OCI-LY1 (cell line): ENCODE data around the gene YARS1.

Source experiments
- H2AFZ ChIP-seq: fragments of 200-600 bp; sonication (generic), shearing (Covaris generic); 2 replicates; pipeline ENCODE4 v1.6.0; 2014; ENCODE audit warnings: antibody characterized with exemption, mild to moderate bottlenecking, low read length
- H3F3A ChIP-seq: fragments of 200-600 bp; sonication (generic), shearing (Covaris generic); 2 replicates; pipeline ENCODE4 v1.6.0; 2014; ENCODE audit warnings: mild to moderate bottlenecking, antibody characterized with exemption, low read length, moderate library complexity; ENCODE audit not compliant: insufficient read depth
- H3K27ac ChIP-seq: fragments of 200-600 bp; sonication (generic); 2 replicates; pipeline ENCODE4 v1.5.1; 2014; ENCODE audit warnings: low read length, mixed run types, mild to moderate bottlenecking, low read depth; ENCODE audit not compliant: poor library complexity, severe bottlenecking
- H3K27me3 ChIP-seq: fragments of 200-600 bp; sonication (generic); 2 replicates; pipeline ENCODE4 v1.6.0; 2014; ENCODE audit warnings: antibody characterized with exemption, mild to moderate bottlenecking, low read length, moderate library complexity; ENCODE audit not compliant: insufficient read depth
- H3K36me3 ChIP-seq: fragments of 200-600 bp; sonication (generic); 2 replicates; pipeline ENCODE4 v1.6.1; 2014; ENCODE audit warnings: mild to moderate bottlenecking, antibody characterized with exemption, low read length, moderate library complexity, mixed read lengths; ENCODE audit not compliant: insufficient read depth
- H3K4me1 ChIP-seq: fragments of 200-600 bp; sonication (generic); 2 replicates; pipeline ENCODE4 v1.5.1; 2014; ENCODE audit warnings: mild to moderate bottlenecking, low read length, moderate library complexity; ENCODE audit not compliant: insufficient read depth, severe bottlenecking
- H3K4me2 ChIP-seq: fragments of 200-600 bp; sonication (generic), shearing (Covaris generic); 2 replicates; pipeline ENCODE4 v1.6.1; 2014; ENCODE audit warnings: low read length
- H3K4me3 ChIP-seq: fragments of 200-600 bp; sonication (generic); 2 replicates; pipeline ENCODE4 v1.5.1; 2014; ENCODE audit warnings: low read length, low read depth, mild to moderate bottlenecking, mixed read lengths; ENCODE audit not compliant: poor library complexity, severe bottlenecking
- H3K79me2 ChIP-seq: fragments of 200-600 bp; shearing (Covaris generic); 2 replicates; pipeline ENCODE4 v1.6.1; 2016; ENCODE audit warnings: mixed run types, low read length, mixed read lengths; ENCODE audit not compliant: insufficient read depth
- H3K9ac ChIP-seq: fragments of 200-600 bp; sonication (generic), shearing (Covaris generic); 2 replicates; pipeline ENCODE4 v1.6.1; 2014; ENCODE audit warnings: mild to moderate bottlenecking, low read length, mixed read lengths
- H3K9me2 ChIP-seq: fragments of 200-600 bp; sonication (generic), shearing (Covaris generic); 2 replicates; pipeline ENCODE4 v1.6.1; 2014; ENCODE audit warnings: low read depth, mild to moderate bottlenecking, low read length, mixed read lengths
- H3K9me3 ChIP-seq: fragments of 200-600 bp; shearing (Covaris generic); 2 replicates; pipeline ENCODE4 v1.6.1; 2014; ENCODE audit warnings: low read length, mixed read lengths
- H4K20me1 ChIP-seq: fragments of 200-600 bp; sonication (generic), shearing (Covaris generic); 2 replicates; pipeline ENCODE4 v1.6.0; 2016; ENCODE audit warnings: mild to moderate bottlenecking, low read length; ENCODE audit not compliant: insufficient read depth
- CTCF ChIP-seq: fragments of 200-600 bp; sonication (generic), shearing (Covaris generic); IDR thresholded peaks from 2 replicates; pipeline ENCODE4 v1.5.1; 2017; ENCODE audit warnings: mild to moderate bottlenecking, antibody characterized with exemption, low read length, moderate library complexity, mixed read lengths
- EZH2 ChIP-seq: fragments of 200-600 bp; sonication (generic), shearing (Covaris generic); IDR thresholded peaks from 2 replicates; pipeline ENCODE4 v1.8.0; 2017; ENCODE audit warnings: borderline replicate concordance, mixed run types, mild to moderate bottlenecking, antibody characterized with exemption, low read length, moderate library complexity, mixed read lengths

YARS1 gene

GRCh38 chr1:32759997-32760623 is 57.0 kb downstream of the YARS1 start:
- Histone ChIP-seq H3K79me2 (no peaks in the 10 kb centered on the region), H3K9ac (no peak overlapping the region), H4K20me1 (no peaks in the 10 kb centered on the region), H3K4me3 (no peak overlapping the region), H3F3A (no peaks in the 10 kb centered on the region), H3K9me3 (no peaks in the 10 kb centered on the region), H2AFZ (no peak overlapping the region), H3K9me2 (no peaks in the 10 kb centered on the region), H3K27ac (no peak overlapping the region), H3K36me3 (no peaks in the 10 kb centered on the region), H3K4me2 (no peak overlapping the region), H3K27me3 (peaks cover 3% of the 10 kb centered on the region; the same call in 1 of the 2 replicates), H3K4me1 (no peaks in the 10 kb centered on the region)
- no peak for TF ChIP-seq CTCF
- no peak for TF ChIP-seq EZH2

- Histone ChIP-seq H3F3A (no peaks in the 10 kb centered on the region), H3K4me3 (no peak overlapping the region), H3K27me3 (peaks cover 7% of the 10 kb centered on the region), H3K9ac (no peak overlapping the region), H3K79me2 (no peaks in the 10 kb centered on the region), H3K36me3 (no peaks in the 10 kb centered on the region), H3K9me2 (no peaks in the 10 kb centered on the region), H2AFZ (no peak overlapping the region), H4K20me1 (no peaks in the 10 kb centered on the region), H3K9me3 (no peaks in the 10 kb centered on the region), H3K4me2 (no peak overlapping the region), H3K4me1 (peaks cover 1% of the 10 kb centered on the region), H3K27ac (no peak overlapping the region)
- TF ChIP-seq CTCF = no peak
- TF ChIP-seq EZH2 = no peak
Measured at GRCh38 chr1:32759521-32759981, 57.6 kb downstream of the YARS1 start.

- Histone ChIP-seq H3K9me3 (no peaks in the 10 kb centered on the region), H3K4me1 (peaks cover 7% of the 10 kb centered on the region), H3K36me3 (no peaks in the 10 kb centered on the region), H3K27me3 (peaks cover 12% of the 10 kb centered on the region), H3K79me2 (no peaks in the 10 kb centered on the region), H3K9me2 (no peaks in the 10 kb centered on the region), H4K20me1 (no peaks in the 10 kb centered on the region), H3K27ac (no peak overlapping the region), H3K9ac (no peak overlapping the region), H2AFZ (no peak overlapping the region), H3K4me3 (no peak overlapping the region), H3F3A (no peaks in the 10 kb centered on the region), H3K4me2 (no peak overlapping the region)
- TF ChIP-seq EZH2 (no peak), CTCF (no peak)
Measured at GRCh38 chr1:32758795-32759430, 58.2 kb downstream of the YARS1 start.
